CD4-positive, CD25-positive, alpha-beta regulatory T cell (primary cell): ENCODE measurements around the gene TEX28. TPM values are rescaled to one million over a fixed set of nuclear protein-coding genes. Genes with fewer than 3 reads are reported as not detected.
"Not testable (repeated sequence)": the region's sequence is repeated elsewhere in the genome, so short reads cannot be mapped to it uniquely, and the experiment has no call there.

ENCODE experiments used
- ATAC-seq, 2 donors: fragments of 150-1000 bp; cut with Tn5 transposase; one replicate each; pipeline ENCODE4 v1.10.0; 2021; ENCODE audit warnings: low read depth in 2 of 2, moderate number of reproducible peaks in 2 of 2, moderate library complexity in 1 of 2
- DNase-seq, 3 donors: peaks; one replicate each; pipeline versions ENCODE4 v3.0.0 to v3.0.0-alpha.2; 2012 to 2022; ENCODE audit warnings: mixed read lengths in 1 of 3
- H3K27ac ChIP-seq: one replicate; pipeline ENCODE4 v1.7.0; 2013; ENCODE audit warnings: mild to moderate bottlenecking, low read length; ENCODE audit not compliant: insufficient read depth, poor library complexity, severe bottlenecking
- H3K27me3 ChIP-seq: one replicate; pipeline ENCODE4 v1.7.0; 2013; ENCODE audit warnings: low read length; ENCODE audit not compliant: control insufficient read depth, insufficient read depth
- H3K36me3 ChIP-seq: one replicate; pipeline ENCODE4 v1.7.0; 2013; ENCODE audit warnings: mild to moderate bottlenecking, low read length, moderate library complexity; ENCODE audit not compliant: control insufficient read depth, insufficient read depth
- H3K4me1 ChIP-seq: 2 replicates; pipeline ENCODE4 v1.7.0; 2013; ENCODE audit warnings: mild to moderate bottlenecking, low read length; ENCODE audit not compliant: insufficient read depth, control insufficient read depth, poor library complexity, severe bottlenecking
- H3K4me3 ChIP-seq: one replicate; pipeline ENCODE4 v1.7.0; 2013; ENCODE audit warnings: low read depth, mild to moderate bottlenecking, low read length, moderate library complexity
- H3K9me3 ChIP-seq, 2 experiments: 1 replicate in 1 of 2; 2 replicates in 1 of 2; pipeline ENCODE4 v1.7.0; 2013; ENCODE audit warnings: low read length in 2 of 2, mild to moderate bottlenecking in 1 of 2, moderate library complexity in 1 of 2; ENCODE audit not compliant: control insufficient read depth in 2 of 2
- H3K27ac Mint-ChIP-seq, 3 donors: one replicate each; pipeline ENCODE4 v1.8.0; 2020 to 2022; ENCODE audit warnings: mild to moderate bottlenecking in 3 of 3, mixed read lengths in 3 of 3, moderate library complexity in 2 of 3
- H3K27me3 Mint-ChIP-seq: one replicate; pipeline ENCODE4 v1.8.0; 2022; ENCODE audit warnings: mild to moderate bottlenecking, mixed read lengths
- H3K36me3 Mint-ChIP-seq: one replicate; pipeline ENCODE4 v1.8.0; 2020; ENCODE audit warnings: mixed read lengths
- H3K4me1 Mint-ChIP-seq, 4 donors: one replicate each; pipeline ENCODE4 v1.8.0; 2020 to 2022; ENCODE audit warnings: mixed read lengths in 4 of 4, mild to moderate bottlenecking in 1 of 4
- H3K4me3 Mint-ChIP-seq, 4 donors: one replicate each; pipeline ENCODE4 v1.8.0; 2020 to 2022; ENCODE audit warnings: mild to moderate bottlenecking in 4 of 4, mixed read lengths in 4 of 4, moderate library complexity in 3 of 4
- H3K9me3 Mint-ChIP-seq, 7 donors: one replicate each; pipeline ENCODE4 v1.8.0; 2020 to 2022; ENCODE audit warnings: mixed read lengths in 7 of 7, mild to moderate bottlenecking in 3 of 7, moderate library complexity in 2 of 7
- polyA plus RNA-seq, 4 donors: library from polyadenylated mRNA; unstranded; fragments of 300-500 nt; fragmentation: Illumina TruSeq; gene quantifications; one replicate each; pipeline ENCODE4 v1.2.3, GENCODE V29; 2021
- total RNA-seq: library from RNA; stranded (reverse); gene quantifications from one replicate; pipeline ENCODE4 v1.2.3, GENCODE V29; 2022

The TEX28 gene, protein sequence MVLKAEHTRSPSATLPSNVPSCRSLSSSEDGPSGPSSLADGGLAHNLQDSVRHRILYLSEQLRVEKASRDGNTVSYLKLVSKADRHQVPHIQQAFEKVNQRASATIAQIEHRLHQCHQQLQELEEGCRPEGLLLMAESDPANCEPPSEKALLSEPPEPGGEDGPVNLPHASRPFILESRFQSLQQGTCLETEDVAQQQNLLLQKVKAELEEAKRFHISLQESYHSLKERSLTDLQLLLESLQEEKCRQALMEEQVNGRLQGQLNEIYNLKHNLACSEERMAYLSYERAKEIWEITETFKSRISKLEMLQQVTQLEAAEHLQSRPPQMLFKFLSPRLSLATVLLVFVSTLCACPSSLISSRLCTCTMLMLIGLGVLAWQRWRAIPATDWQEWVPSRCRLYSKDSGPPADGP
- not detected for total RNA-seq
- polyA plus RNA-seq: not detected

DNA sequence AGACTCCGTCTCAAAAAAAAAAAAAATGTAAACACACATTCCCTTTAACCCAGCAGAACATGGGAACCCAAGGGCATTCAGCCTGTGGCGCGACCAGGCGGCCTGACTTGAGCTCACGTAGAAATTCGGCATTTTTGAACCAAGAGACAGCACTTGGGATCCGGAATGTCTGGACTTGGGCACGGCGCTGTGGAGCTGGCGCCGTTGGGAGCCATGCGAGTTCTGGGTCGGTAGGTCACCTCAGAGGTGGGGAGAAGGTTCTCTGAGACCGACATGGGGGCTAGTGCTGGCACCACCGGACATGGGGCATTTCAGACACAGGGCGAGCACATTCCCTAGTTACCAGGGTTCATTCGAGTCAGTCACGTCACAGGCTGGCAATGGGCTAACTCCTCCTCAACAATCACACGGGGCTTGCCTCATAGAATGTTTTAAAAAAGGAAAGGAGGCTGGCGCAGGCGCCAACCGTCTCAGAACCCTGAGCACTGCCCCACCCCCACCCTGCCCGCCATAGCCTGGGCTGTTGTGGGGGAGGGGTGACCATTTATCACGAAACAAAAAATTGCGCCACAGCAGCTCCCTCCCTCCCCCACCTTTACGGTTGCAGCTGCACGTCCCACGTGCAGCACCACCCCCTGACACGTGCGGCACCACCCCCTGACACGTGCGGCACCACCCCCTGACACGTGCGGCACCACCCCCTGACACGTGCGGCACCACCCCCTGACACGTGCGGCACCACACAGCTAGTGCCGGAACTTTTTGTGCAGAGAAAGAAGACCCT lies at the start of gene TEX28:
TEX28 (minus strand) TSS at position 334 of the 784 bp plus-strand sequence. CDS start 3,007 bp downstream, outside the sequence.
- H3K9me3 ChIP-seq: no peaks in the 10 kb centered on the region

DNA sequence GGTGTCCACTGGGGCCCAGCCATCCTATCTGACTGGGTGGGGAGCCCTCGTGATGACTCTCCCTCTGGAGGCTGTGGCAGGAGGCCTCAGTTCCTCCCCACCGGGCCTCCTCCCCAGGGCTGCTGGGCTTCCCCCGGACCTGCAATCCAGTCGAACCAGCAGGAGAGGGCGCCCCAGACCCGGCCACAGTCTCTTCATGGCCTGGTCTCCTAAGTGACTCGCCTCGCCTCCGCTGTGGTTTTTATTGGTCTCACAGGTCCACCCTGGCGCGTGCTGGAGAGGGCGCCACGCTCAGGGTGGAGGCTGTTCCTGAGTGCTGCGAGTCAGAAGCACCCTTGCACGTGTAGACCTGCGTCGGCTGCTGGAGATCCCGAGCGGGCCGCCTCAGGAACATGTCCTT lies 48.7 kb upstream of the TEX28 start:
- H3K4me3 Mint-ChIP-seq, DNase-seq, H3K4me3 ChIP-seq, H3K27ac Mint-ChIP-seq, H3K27me3 Mint-ChIP-seq, H3K9me3 ChIP-seq, H3K36me3 ChIP-seq, H3K27ac ChIP-seq, H3K27me3 ChIP-seq, H3K36me3 Mint-ChIP-seq, H3K9me3 Mint-ChIP-seq: not testable (repeated sequence)
- H3K4me1 Mint-ChIP-seq: peaks cover 0 to 13% (median 7%) of the 10 kb centered on the region in 4 donors
- peaks cover 15% of the 10 kb centered on the region for H3K4me1 ChIP-seq
- peak; percentile 26 to 29 for ATAC-seq

More for the DNA sequence above, at the start of gene TEX28:
- H3K4me1 Mint-ChIP-seq: peaks cover 0 to 15% (median 4%) of the 10 kb centered on the region in 4 donors
- ATAC-seq: no peak
- Histone ChIP-seq H3K27me3 (no peaks in the 10 kb centered on the region), H3K4me3 (no peak within 1 kb of the TSS), H3K4me1 (no peaks in the 10 kb centered on the region), H3K27ac (no peak within 1 kb of the TSS), H3K36me3 (no peaks in the 10 kb centered on the region)
- H3K9me3 Mint-ChIP-seq: no peaks in the 10 kb centered on the region
- DNase-seq: no peak
- H3K4me3 Mint-ChIP-seq: no peak within 1 kb of the TSS
- H3K27me3 Mint-ChIP-seq: no peaks in the 10 kb centered on the region
- no peaks in the 10 kb centered on the region for H3K36me3 Mint-ChIP-seq
- peak within 1 kb of the TSS in 1 of 3 donors; percentile 46 for H3K27ac Mint-ChIP-seq

DNA sequence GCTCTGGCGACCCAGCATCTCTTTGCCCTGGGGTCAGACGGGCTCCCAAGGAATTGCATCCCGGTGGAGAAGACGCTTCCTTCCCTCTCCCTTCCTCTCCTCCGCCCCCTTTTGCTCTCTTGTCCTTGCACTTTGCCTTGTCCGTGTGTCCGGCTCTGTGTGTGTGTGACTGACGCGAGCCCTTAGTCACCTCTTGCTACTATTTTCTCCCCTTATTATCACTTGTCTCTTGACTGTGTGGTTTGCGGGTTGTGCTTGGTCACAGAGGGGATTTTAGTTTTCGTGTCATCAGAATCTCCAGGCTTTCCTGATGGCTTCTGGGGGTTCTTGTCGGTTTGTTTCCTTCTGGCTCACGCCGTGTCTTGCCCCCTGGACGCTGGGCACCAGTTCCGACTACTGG lies 48.1 kb upstream of the TEX28 start:
- DNase-seq, H3K27me3 ChIP-seq, H3K9me3 Mint-ChIP-seq: not testable (repeated sequence)

DNA sequence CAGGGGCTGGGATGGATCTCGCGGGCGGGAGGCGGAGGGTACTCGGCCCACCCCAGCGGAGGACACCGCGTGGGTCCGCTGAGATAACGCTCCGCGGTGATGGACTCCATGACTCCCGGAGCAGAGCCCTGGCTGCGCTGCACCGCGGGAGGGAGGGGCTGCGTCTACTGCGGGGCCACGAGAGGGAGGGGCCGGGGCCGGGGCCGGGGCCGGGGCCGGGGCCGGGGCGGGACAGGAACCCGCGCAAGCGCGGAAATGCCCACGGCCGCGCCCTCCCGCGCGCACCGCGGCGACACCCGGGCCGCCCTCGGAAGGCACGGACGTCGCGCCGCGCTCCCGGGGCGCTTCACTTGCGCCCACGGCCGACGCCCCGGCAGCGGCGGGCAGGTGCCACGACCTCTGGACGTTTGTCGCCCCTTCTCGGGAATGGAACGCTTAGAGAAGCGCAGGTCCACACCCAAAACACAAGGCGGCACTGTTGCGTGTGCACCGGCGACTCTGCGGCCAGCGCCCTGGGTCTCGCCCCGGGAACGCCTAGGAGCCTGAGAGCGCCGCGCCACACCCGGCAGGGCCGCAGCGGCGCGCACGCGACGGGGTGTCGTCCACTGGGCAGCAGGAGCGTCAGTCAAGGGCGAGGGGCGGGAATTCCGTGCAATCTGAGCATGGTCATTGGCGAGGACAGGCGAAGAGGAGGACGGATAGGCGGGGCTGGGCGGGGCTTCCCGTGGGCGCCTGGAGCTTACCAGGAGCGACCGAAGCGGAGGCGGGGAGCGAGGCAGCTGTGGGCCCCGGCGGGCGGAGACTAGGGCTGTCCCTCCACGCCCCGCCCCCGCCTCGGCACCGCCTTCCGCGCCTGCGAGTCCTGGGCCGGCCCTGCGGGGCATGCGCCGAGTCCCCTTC lies 46.7 kb upstream of the TEX28 start:
- not testable (repeated sequence) for H3K27me3 Mint-ChIP-seq, H3K27ac Mint-ChIP-seq, H3K4me3 Mint-ChIP-seq, H3K4me1 ChIP-seq, H3K4me3 ChIP-seq, DNase-seq, H3K9me3 Mint-ChIP-seq, H3K27ac ChIP-seq, H3K4me1 Mint-ChIP-seq, H3K27me3 ChIP-seq, H3K36me3 ChIP-seq, H3K9me3 ChIP-seq, H3K36me3 Mint-ChIP-seq
- peak; percentile 79 to 81 for ATAC-seq

More for the DNA sequence above, 48.1 kb upstream of the TEX28 start:
- H3K9me3 ChIP-seq, H3K36me3 Mint-ChIP-seq, H3K36me3 ChIP-seq, H3K27ac ChIP-seq, H3K4me1 Mint-ChIP-seq, H3K4me3 Mint-ChIP-seq, H3K27me3 Mint-ChIP-seq, H3K27ac Mint-ChIP-seq, H3K4me3 ChIP-seq, ATAC-seq, H3K4me1 ChIP-seq: not testable (repeated sequence)

DNA sequence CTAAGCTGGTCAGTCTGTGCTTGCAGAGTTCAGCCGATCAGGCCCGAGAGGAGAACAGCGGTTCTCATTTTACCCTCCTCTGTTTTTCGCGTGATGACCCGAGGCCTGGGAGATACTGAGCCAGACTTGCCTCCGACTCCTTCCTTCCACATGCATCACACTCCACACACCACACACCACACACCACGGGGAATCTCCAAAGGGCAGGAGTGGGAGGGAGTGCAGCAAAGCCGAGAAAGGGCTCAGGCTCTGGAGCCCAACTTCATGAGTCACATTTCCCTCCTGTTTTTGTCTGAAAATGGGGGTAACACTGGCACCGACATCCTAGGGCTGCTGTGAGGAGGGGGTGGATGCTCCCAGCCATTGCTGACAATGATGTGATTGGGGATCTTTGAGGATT lies 39.6 kb upstream of the TEX28 start:
- H3K36me3 ChIP-seq: no peaks in the 10 kb centered on the region
- H3K9me3 ChIP-seq: no peaks in the 10 kb centered on the region
- Mint-ChIP-seq H3K27ac (peak overlapping the region in 2 of 3 donors; percentile 63 to 69), H3K4me3 (peak overlapping the region in 1 of 4 donors; percentile 46), H3K27me3 (no peaks in the 10 kb centered on the region), H3K9me3 (no peaks in the 10 kb centered on the region), H3K36me3 (no peaks in the 10 kb centered on the region), H3K4me1 (peaks cover 0 to 31% (median 11%) of the 10 kb centered on the region in 4 donors)
- peaks cover 14% of the 10 kb centered on the region for H3K4me1 ChIP-seq
- no peak overlapping the region for H3K27ac ChIP-seq
- ATAC-seq (no peak), DNase-seq (no peak)
- no peak overlapping the region for H3K4me3 ChIP-seq
- H3K27me3 ChIP-seq: no peaks in the 10 kb centered on the region

DNA sequence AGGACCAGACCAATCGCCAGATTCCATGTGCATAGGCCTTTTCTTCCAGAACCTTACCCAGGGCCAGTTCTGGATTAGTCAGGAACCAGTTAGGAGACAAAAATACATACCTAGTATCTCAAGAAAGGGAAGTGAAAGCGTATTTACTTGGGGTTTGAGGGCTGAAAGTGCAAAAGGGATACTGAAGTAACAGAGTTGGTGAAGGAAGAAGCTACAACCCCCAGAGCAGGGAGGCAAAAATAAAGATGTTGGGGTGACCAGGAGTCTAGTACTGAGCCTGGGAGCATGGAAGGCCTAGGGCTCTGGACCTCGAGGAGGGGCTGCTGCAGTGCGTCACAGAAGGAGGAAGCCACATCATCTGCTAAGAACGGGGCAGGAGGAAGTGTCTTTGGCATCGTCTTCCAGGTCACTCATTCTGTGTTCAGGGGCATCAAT lies 38.9 kb upstream of the TEX28 start:
- no peaks in the 10 kb centered on the region for H3K36me3 Mint-ChIP-seq
- peak overlapping the region; percentile 63 to 89 (median 69) for H3K27ac Mint-ChIP-seq
- no peaks in the 10 kb centered on the region for H3K27me3 ChIP-seq
- ATAC-seq (no peak), DNase-seq (no peak)
- H3K4me1 ChIP-seq: peaks cover 18% of the 10 kb centered on the region
- no peaks in the 10 kb centered on the region for H3K36me3 ChIP-seq
- no peak overlapping the region for H3K27ac ChIP-seq
- H3K27me3 Mint-ChIP-seq: no peaks in the 10 kb centered on the region
- no peak overlapping the region for H3K4me3 Mint-ChIP-seq
- peaks cover 0 to 36% (median 12%) of the 10 kb centered on the region in 4 donors for H3K4me1 Mint-ChIP-seq
- H3K9me3 ChIP-seq: no peaks in the 10 kb centered on the region
- no peaks in the 10 kb centered on the region for H3K9me3 Mint-ChIP-seq
- no peak overlapping the region for H3K4me3 ChIP-seq

DNA sequence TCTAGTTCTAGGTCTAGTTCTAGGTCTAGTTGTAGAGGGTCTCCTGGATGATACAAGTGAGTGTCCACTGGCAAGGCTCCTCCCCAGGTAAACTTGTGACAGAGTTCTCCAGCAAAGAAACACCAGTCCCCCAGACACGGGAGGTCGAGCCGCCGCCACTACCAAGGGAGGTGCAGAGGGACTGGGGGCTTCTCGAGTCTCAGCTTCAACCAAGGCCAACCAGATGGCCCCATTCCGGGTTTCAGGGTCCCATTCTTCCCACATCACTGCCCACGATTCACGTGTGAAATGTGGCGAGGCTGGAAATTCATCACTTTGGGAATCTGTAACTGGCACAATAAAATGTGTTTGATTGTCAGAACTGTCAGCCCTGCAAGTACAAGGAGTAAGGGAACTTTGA lies 38.2 kb upstream of the TEX28 start:
- no peak overlapping the region for H3K4me3 ChIP-seq
- ATAC-seq: no peak
- no peak overlapping the region for H3K27ac ChIP-seq
- no peaks in the 10 kb centered on the region for H3K9me3 ChIP-seq
- H3K36me3 ChIP-seq: no peaks in the 10 kb centered on the region
- Mint-ChIP-seq H3K36me3 (no peaks in the 10 kb centered on the region), H3K27ac (no peak overlapping the region), H3K4me1 (peaks cover 0 to 41% (median 15%) of the 10 kb centered on the region in 4 donors), H3K9me3 (no peaks in the 10 kb centered on the region), H3K27me3 (no peaks in the 10 kb centered on the region), H3K4me3 (no peak overlapping the region)
- no peaks in the 10 kb centered on the region for H3K27me3 ChIP-seq
- H3K4me1 ChIP-seq: peaks cover 23% of the 10 kb centered on the region
- DNase-seq: no peak
